K562 (cell line): ENCODE data around the gene SECISBP2.

Experiments
- CC2D1A ChIP-seq: fragments of 450-650 bp; IDR thresholded peaks from 2 replicates; pipeline ENCODE4 v1.6.1; 2017; ENCODE audit warnings: mild to moderate bottlenecking
- CHD4 ChIP-seq: fragments of 200-600 bp; sonication (generic); IDR thresholded peaks from 3 replicates; pipeline ENCODE4 v1.6.1; 2012; ENCODE audit warnings: low read depth, mild to moderate bottlenecking, mixed read lengths, low read length, inconsistent platforms; ENCODE audit not compliant: insufficient read depth, insufficient replicate concordance, poor library complexity, severe bottlenecking
- EP300 ChIP-seq: IDR thresholded peaks from 2 replicates; pipeline ENCODE4 v1.6.1; 2012; ENCODE audit warnings: low read length, improper control_type of control experiment
- NFYB ChIP-seq: IDR thresholded peaks from 2 replicates; pipeline ENCODE4 v1.6.1; 2011; ENCODE audit warnings: mild to moderate bottlenecking, moderate library complexity; ENCODE audit not compliant: insufficient read length; ENCODE audit errors: extremely low read depth
- RNF2 ChIP-seq: sonication (generic); IDR thresholded peaks from 2 replicates; pipeline ENCODE4 v1.6.1; 2016
- ZNF507 ChIP-seq: conservative IDR thresholded peaks from 2 replicates; pipeline ENCODE4 v1.6.1; 2017; ENCODE audit warnings: missing genetic modification characterization, missing compliant biosample characterization
- TF ChIP-seq, protein P1 (sequence below): conservative IDR thresholded peaks from 2 replicates; pipeline ENCODE4 v1.6.1; 2011; ENCODE audit warnings: low read depth, mild to moderate bottlenecking, low read length; ENCODE audit not compliant: control insufficient read depth
- TF ChIP-seq, protein P2 (sequence below), 3 experiments: IDR thresholded peaks in 2 of 3; conservative IDR thresholded peaks in 1 of 3; 2 replicates each; pipeline ENCODE4 v1.5.1; 2011 to 2012; ENCODE audit warnings: low read length in 3 of 3, mild to moderate bottlenecking in 3 of 3, control low read depth in 2 of 3, improper control_type of control experiment in 1 of 3, inconsistent platforms in 1 of 3, low read depth in 1 of 3, mixed read lengths in 1 of 3, moderate library complexity in 1 of 3; ENCODE audit not compliant: insufficient read depth in 2 of 3
- TF ChIP-seq, protein P3 (sequence below): fragments of 150-350 bp; conservative IDR thresholded peaks from 2 replicates; pipeline ENCODE4 v1.6.1; 2014; ENCODE audit warnings: low read length

DNA sequence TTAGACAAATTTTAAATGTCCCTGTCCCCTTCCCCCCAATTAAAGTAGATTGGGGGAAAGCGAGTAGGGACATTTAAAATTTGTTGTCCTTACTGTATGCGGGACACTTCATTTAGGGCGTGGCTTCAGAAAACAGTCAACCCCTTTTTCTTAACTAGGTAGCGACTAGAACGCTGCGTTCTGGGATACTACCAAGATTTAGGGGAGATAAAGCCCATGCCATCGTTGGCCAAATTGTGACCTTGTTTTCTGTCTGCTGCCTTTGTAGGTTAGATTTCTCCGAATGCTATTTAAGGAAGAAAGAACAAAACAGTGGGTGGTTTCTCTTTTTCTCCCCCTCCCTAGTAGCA is 6.1 kb upstream of the SECISBP2 start:
- TF ChIP-seq ZNF507 (no peak), RNF2 (no peak), NFYB (no peak), CHD4 (no peak), CC2D1A (no peak), EP300 (no peak)
- TF ChIP-seq, protein P1, sequence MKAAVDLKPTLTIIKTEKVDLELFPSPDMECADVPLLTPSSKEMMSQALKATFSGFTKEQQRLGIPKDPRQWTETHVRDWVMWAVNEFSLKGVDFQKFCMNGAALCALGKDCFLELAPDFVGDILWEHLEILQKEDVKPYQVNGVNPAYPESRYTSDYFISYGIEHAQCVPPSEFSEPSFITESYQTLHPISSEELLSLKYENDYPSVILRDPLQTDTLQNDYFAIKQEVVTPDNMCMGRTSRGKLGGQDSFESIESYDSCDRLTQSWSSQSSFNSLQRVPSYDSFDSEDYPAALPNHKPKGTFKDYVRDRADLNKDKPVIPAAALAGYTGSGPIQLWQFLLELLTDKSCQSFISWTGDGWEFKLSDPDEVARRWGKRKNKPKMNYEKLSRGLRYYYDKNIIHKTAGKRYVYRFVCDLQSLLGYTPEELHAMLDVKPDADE: no peak
- TF ChIP-seq, protein P2, sequence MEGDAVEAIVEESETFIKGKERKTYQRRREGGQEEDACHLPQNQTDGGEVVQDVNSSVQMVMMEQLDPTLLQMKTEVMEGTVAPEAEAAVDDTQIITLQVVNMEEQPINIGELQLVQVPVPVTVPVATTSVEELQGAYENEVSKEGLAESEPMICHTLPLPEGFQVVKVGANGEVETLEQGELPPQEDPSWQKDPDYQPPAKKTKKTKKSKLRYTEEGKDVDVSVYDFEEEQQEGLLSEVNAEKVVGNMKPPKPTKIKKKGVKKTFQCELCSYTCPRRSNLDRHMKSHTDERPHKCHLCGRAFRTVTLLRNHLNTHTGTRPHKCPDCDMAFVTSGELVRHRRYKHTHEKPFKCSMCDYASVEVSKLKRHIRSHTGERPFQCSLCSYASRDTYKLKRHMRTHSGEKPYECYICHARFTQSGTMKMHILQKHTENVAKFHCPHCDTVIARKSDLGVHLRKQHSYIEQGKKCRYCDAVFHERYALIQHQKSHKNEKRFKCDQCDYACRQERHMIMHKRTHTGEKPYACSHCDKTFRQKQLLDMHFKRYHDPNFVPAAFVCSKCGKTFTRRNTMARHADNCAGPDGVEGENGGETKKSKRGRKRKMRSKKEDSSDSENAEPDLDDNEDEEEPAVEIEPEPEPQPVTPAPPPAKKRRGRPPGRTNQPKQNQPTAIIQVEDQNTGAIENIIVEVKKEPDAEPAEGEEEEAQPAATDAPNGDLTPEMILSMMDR (IDR thresholded peaks at IDR 0.05 in 2 of 3, conservative IDR thresholded peaks at IDR 0.05 in 1 of 3; ENCODE audit: insufficient read depth in 2 of 3, low read depth in 1 of 3, low read length in 3 of 3): no peak
- TF ChIP-seq, protein P3, sequence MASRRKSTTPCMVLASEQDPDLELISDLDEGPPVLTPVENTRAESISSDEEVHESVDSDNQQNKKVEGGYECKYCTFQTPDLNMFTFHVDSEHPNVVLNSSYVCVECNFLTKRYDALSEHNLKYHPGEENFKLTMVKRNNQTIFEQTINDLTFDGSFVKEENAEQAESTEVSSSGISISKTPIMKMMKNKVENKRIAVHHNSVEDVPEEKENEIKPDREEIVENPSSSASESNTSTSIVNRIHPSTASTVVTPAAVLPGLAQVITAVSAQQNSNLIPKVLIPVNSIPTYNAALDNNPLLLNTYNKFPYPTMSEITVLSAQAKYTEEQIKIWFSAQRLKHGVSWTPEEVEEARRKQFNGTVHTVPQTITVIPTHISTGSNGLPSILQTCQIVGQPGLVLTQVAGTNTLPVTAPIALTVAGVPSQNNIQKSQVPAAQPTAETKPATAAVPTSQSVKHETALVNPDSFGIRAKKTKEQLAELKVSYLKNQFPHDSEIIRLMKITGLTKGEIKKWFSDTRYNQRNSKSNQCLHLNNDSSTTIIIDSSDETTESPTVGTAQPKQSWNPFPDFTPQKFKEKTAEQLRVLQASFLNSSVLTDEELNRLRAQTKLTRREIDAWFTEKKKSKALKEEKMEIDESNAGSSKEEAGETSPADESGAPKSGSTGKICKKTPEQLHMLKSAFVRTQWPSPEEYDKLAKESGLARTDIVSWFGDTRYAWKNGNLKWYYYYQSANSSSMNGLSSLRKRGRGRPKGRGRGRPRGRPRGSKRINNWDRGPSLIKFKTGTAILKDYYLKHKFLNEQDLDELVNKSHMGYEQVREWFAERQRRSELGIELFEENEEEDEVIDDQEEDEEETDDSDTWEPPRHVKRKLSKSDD: no peak
